ENCODE measurements around the gene RAET1E.
"Not testable (repeated sequence)": the region's sequence is repeated elsewhere in the genome, so short reads cannot be mapped to it uniquely, and the experiment has no call there.

The RAET1E gene

DNA sequence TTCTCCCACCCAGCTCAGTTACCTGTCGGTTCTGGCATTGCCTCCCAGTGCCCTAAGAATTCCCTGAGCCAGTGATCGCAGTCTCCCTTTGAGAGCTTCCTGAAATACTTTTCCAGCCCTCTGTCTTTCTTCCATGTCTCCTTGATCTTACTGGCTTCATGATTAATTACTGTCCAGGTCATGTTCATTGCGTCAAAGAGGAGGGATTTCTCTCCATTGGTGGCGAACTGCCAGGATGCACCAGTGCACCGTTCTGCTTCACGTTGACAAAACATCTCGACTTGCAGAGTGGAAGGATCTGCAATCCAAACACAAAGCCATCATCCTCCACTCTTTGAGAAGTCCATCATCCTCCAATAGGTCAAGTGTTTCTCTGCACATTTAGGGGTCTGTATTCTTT, 8.6 kb downstream of the RAET1E start:
- DNase-seq (ENCODE audit: low spot score): no peak

GRCh38 chr6:149888659-149889058, 9.3 kb downstream of the RAET1E start:
- DNase-seq (ENCODE audit: low spot score): no peak

- no peak for DNase-seq (ENCODE audit: low spot score)
Observed at GRCh38 chr6:149888093-149888492, 9.8 kb downstream of the RAET1E start.

GRCh38 chr6:149887343-149887742, 10.6 kb downstream of the RAET1E start:
- DNase-seq (ENCODE audit: low spot score): no peak

DNA sequence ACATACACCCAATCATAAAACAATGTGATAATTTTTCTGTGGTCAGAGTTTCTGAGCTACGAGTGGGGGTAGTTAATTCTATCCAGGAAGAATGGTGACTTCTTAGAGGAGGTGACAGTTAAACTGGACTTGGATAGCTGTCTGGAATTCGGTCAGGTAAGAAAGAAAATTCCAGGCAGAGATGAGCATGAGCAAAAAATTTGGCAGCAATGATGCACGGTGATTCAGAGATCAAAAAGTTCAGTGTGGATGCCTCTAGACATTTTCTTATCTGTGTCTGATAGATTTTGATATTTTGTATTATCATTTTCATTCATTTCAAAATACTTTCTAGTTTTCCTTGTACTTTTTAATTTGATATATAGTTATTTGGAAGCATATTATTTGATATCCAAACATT, 12.0 kb downstream of the RAET1E start:
- no peak for DNase-seq (ENCODE audit: low spot score)

DNA sequence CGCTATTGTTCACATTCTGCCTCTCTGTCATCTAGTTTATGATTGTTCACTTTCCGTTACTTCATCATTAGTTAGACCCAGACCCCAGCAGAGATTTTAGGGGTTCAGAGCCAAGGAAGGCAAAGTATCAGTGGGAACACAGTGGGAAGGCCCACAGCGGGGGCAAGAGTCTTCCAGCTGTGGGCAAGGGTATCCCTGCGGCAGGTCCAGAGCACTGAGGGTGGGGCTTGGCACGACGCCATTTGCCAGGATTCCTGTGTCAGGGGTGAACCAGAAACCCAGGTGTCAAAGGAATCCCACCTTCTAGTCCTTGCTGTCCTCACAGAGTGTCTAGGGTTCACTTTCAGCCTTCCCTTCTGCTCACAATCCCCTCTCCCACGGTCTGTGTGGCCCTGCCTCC, 13.3 kb downstream of the RAET1E start:
- no peak for DNase-seq (ENCODE audit: low spot score)

DNA sequence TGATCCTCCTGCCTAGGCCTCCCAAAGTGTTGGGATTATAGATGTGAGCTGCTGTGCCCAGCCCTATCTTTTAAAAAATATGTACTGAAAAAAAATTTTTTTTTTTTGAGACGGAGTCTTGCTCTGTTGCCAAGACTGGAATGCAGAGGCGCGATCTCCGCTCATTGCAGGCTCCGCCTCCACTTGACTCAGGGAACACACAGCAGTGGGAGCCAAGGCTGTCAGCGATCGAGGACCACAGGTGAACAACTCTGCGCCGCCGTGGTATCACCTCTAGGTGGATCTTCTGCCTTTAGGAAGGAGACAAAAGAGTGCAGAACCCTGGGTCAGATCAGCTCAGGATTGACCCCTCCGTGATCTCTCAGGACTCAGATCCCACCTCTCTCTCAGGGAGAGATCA, 13.7 kb downstream of the RAET1E start:
- DNase-seq (ENCODE audit: low spot score): peak; percentile 46

GRCh38 chr6:149881860-149882259, 16.1 kb downstream of the RAET1E start:
- no peak for DNase-seq (ENCODE audit: low spot score)

DNA sequence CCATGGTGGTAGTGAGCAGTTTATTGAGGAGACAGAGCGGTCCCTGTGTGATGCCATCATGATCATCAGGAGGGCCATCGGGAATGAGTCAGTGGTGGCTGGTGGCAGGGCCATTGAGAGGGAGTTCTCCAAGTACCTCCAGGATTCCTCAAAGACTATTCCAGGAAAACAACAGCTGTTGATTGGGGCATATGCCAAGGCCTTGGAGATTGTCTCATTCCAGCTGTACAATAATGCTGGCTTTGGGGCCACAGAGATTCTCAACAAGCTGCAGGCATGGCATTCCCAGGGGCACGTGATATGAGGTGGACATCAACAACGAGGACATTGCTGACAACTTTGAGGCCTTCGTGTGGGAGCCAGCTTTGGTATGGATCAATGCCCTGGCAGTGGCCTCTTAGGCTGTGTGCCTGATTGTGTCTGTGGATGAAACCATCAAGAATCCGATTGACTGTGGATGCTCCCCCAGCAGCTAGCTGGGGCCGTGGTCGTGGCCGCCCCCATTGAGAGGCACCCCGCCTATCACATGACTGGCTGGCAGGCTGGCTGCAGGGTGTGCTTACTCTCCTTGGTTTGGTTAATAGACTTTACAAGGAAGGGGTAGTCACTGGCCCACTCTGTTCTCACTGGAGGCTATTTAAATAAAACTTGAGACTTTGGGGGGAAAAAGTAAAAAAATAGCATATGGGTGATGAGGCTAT, 16.7 kb downstream of the RAET1E start:
- DNase-seq (ENCODE audit: low spot score): no peak

DNA sequence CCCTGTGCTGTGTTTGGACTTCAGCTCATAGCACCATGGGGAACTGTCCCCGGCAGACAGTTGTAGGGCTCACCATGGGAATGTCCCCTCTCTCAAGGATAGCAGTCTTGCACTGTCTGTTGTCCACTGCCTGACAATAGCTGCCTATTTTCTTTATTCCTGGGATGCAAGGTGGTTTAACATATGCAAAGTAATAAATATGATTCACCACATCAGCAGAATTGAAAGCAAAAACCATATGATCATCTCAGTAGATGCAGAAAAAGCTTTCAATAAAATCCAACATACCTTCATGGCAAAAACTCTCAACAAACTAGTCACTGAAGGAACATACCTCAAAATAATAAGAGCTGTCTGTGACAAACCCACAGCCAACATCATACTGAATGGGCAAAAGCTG, 20.3 kb downstream of the RAET1E start:
- DNase-seq (ENCODE audit: low spot score): no peak

GRCh38 chr6:149876241-149876933, 21.5 kb downstream of the RAET1E start:
- no peak for DNase-seq (ENCODE audit: low spot score)

DNA sequence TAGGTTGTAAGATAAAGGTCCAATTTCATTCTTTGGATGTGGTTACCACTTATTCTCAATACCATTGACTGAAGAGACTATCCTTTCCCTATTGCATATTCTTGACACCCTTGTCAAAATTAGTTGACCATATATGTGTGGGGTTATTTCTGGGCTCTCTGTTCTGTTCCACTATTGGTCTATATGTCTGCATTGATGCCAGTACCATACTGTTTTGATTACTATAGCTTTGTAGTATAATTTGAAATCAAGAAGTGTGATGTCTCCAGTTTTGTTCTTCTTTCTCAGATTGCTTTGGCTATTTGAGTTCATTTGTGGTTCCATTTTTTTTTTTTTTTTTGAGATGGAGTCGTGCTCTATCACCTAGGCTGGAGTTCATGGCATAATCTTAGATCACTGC, 25.7 kb downstream of the RAET1E start:
- DNase-seq (ENCODE audit: low spot score): no peak

- DNase-seq (ENCODE audit: low spot score): no peak
Observed at GRCh38 chr6:149871182-149871581, 26.7 kb downstream of the RAET1E start.

- DNase-seq (ENCODE audit: low spot score): no peak
Observed at GRCh38 chr6:149869275-149869892, 28.5 kb downstream of the RAET1E start.

DNA sequence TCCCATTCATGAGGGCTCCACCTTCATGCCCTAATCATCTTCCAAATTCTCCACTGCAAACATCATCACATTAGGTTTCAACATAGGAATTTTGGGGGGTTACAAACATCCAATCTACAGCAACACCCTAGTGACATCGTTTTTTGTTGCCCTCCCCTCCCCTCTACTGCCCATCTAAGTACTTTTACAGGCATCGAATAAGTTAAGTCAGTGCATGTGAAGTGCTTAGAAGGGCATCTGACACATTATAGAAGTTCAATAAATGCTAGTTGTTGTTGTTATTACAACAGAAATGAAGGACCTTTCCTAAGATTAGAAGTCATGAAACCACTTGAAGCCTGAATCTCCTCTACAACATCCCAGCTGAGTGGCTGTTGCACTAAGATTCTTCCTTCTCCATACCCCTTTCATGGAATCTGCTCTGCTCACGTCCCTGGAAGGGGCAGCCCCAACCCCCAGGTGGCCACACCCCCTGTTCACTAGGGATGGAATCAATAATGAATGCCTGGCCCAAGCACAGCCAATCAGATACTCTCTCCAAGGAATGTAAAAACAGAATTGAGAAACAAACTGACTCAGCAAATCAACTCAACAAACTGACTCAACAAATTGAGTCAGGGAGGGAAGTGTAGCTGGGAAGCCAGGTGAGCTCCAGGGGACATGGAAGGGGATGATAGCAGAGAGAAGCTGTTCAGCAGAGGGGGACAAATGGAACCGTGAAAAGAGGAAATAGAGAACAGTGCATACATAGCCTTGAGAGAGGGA, 29.9 kb downstream of the RAET1E start:
- DNase-seq (ENCODE audit: low spot score): no peak

- DNase-seq (ENCODE audit: low spot score): no peak
Observed at GRCh38 chr6:149864578-149865535, 33.1 kb downstream of the RAET1E start.

DNA sequence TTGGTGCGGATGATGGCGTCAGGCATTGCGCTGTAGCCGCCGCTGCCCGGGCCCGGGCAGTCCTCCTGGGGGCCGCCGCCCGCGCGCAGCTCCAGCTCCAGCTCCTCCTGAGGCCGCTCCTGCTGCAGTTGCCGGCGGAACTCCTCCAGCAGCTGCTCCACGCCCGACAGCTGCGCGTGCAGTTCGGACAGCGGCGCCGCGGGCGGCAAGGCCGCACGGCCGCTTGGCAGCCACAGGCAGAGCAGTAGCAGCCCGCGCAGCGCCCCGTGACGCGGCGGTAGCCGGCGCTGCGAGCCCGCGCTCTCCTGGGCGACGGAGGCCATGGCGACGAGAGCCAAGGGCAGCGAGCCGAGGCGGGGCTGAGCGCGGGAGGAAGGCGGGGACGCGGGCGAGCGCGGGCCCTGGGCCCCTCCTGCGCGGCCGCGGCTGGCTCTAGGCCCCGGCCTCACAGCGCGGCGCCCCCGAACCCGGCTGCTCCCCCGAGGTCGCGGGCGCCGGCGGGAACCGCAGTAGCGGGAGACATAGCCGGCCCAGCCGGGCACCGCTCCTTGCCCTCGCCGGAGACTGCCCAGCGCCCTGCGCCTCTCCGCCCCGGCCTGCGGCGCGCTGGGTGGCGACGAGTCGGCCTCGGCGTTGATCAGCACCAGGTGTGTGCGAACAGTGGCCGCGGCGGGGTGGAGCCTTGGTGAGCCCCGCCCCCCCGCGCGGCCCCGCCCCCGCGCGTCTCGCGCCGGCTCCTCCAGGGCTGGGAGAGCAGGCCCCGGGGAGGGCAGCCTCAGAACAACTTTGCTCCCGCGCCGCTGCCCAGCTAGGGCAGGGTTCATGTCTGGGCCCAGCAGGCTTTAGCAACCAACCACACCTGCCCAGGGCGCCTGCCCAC, 34.0 kb downstream of the RAET1E start, which contains the start of gene LRP11:
Gene LRP11 (minus strand): TSS at position 662 of the 880 bp plus-strand sequence. CDS start 339 bp downstream, at position 323.
- peak; percentile 91 for DNase-seq (ENCODE audit: low spot score)

GRCh38 chr6:149862922-149863697, 34.8 kb downstream of the RAET1E start:
- peak; percentile 75 for DNase-seq (ENCODE audit: low spot score)

DNA sequence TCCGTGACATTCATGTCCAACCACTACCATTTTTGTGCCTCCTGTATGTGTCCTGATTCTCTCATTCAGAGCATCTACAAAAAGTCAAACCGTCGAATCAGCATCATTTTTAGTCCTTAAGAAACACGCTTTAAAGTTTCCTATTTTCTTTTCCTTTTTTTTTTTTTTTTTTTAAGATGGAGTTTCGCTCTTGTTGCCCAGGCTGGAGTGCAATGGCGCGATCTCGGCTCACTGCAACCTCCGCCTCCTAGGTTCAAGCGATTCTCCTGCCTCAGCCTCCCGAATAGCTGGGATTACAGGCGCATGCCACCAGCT, 35.5 kb downstream of the RAET1E start:
- not testable (repeated sequence) for DNase-seq (ENCODE audit: low spot score)

Measured in ecto neural progenitor cell (in vitro differentiated cells).